Body of pancreas (tissue), 4 donors: ENCODE data around the gene CYTIP. TPM values are rescaled to one million over a fixed set of nuclear protein-coding genes. Genes with fewer than 3 reads are reported as not detected.

Source experiments
- ATAC-seq: fragments of 150-250 bp; one replicate; pipeline ENCODE4 v1.9.1; 2016
- DNase-seq, 4 donors: peaks; one replicate each; pipeline ENCODE4 v3.0.0-alpha.2; 2019
- H3K27ac ChIP-seq, 4 donors: fragments of 200-600 bp; sonication (generic); 1 replicate in 3 of 4; 2 replicates in 1 of 4; pipeline versions ENCODE4 v1.5.1 to v1.6.1; 2016 to 2019; ENCODE audit warnings: mild to moderate bottlenecking in 1 of 4, mixed read lengths in 1 of 4, moderate library complexity in 1 of 4
- H3K27me3 ChIP-seq, 2 donors: fragments of 200-600 bp; sonication (generic); one replicate each; pipeline ENCODE4 v1.6.0; 2016; ENCODE audit warnings: mild to moderate bottlenecking in 1 of 2
- H3K36me3 ChIP-seq, 2 donors: fragments of 200-600 bp; sonication (generic); replicated peaks in 1 of 2; 2 replicates each; pipeline ENCODE4 v1.5.1; 2016; ENCODE audit warnings: low read depth in 2 of 2; ENCODE audit not compliant: insufficient read depth in 1 of 2
- H3K4me1 ChIP-seq: fragments of 200-600 bp; sonication (generic); one replicate; pipeline ENCODE4 v1.6.0; 2016
- H3K4me3 ChIP-seq, 2 donors: fragments of 200-600 bp; sonication (generic); 1 replicate in 1 of 2; 2 replicates in 1 of 2; pipeline ENCODE4 v1.5.1; 2016 to 2019
- H3K9me3 ChIP-seq, 3 donors: fragments of 200-600 bp; sonication (generic); 1 replicate in 2 of 3; 2 replicates in 1 of 3; pipeline ENCODE4 v1.5.1; 2016
- CTCF ChIP-seq, 7 experiments: fragments of 450-650 bp in 4 of 7; fragments of 200-600 bp in 3 of 7; sonication (generic) in 3 of 7; IDR thresholded peaks; one replicate each; pipeline ENCODE4 v1.5.1; 2016 to 2019; ENCODE audit warnings: antibody characterized with exemption in 7 of 7
- POLR2A ChIP-seq, 3 donors: fragments of 450-650 bp; IDR thresholded peaks; one replicate each; pipeline ENCODE4 v1.6.1; 2016; ENCODE audit warnings: antibody characterized with exemption in 3 of 3, mild to moderate bottlenecking in 2 of 3
- WGBS, 2 donors: methylation state at CpG; one replicate each; pipeline ENCODE4 v1.1.5; 2017; 5-methylcytosine and 5-hydroxymethylcytosine counted together
- intact Hi-C: fragments of 100-400 bp; cut with DNase I; formaldehyde crosslinking; loops from one replicate; pipeline ENCODE4 v1.15.1; 2023
- total RNA-seq, 2 donors: library from RNA; depleted of rRNA; stranded (reverse); fragments of >200 nt; gene quantifications; one replicate each; pipeline ENCODE4 v1.1.0, GENCODE V29; 2016

Gene CYTIP
- total RNA-seq, 2 donors from 2014 or later, result 5.6 to 10.6 TPM

GRCh38 chr2:157428500-157429175 lies 15.3 kb downstream of the CYTIP start:
- ATAC-seq (no peak), DNase-seq (no peak)
- TF ChIP-seq CTCF (IDR thresholded peaks at IDR 0.05) (no peak), POLR2A (IDR thresholded peaks at IDR 0.05) (no peak)
- intact Hi-C loops, result no loop called here
- 85 to 94% methylated on average over 2 of the region's 2 CpGs for WGBS, 2 donors
- Histone ChIP-seq H3K9me3 (no peaks in the 10 kb centered on the region), H3K4me1 (peaks cover 10% of the 10 kb centered on the region), H3K27me3 (no peaks in the 10 kb centered on the region), H3K4me3 (no peak overlapping the region), H3K27ac (no peak overlapping the region), H3K36me3 (no peaks in the 10 kb centered on the region)

GRCh38 chr2:157427922-157428303 lies 16.0 kb downstream of the CYTIP start:
- intact Hi-C loops, result no loop called here

GRCh38 chr2:157427003-157427921 lies 16.6 kb downstream of the CYTIP start:
- Histone ChIP-seq H3K4me1 (no peaks in the 10 kb centered on the region), H3K4me3 (no peak overlapping the region), H3K9me3 (no peaks in the 10 kb centered on the region), H3K36me3 (no peaks in the 10 kb centered on the region), H3K27me3 (no peaks in the 10 kb centered on the region), H3K27ac (no peak overlapping the region)
- TF ChIP-seq CTCF (IDR thresholded peaks at IDR 0.05) (no peak), POLR2A (IDR thresholded peaks at IDR 0.05) (no peak)
- intact Hi-C loops, result no loop called here
- no peak for DNase-seq
- WGBS, 2 donors, result 68 to 77% methylated on average over 6 of the region's 6 CpGs
- no peak for ATAC-seq

More at GRCh38 chr2:157427922-157428303, 16.0 kb downstream of the CYTIP start:
- DNase-seq (no peak), ATAC-seq (no peak)
- H3K27ac ChIP-seq, result no peak overlapping the region
- peaks cover 3% of the 10 kb centered on the region for H3K4me1 ChIP-seq
- H3K9me3 ChIP-seq, result no peaks in the 10 kb centered on the region
- H3K4me3 ChIP-seq, result no peak overlapping the region
- H3K36me3 ChIP-seq, result no peaks in the 10 kb centered on the region
- no peak for TF ChIP-seq CTCF (IDR thresholded peaks at IDR 0.05)
- H3K27me3 ChIP-seq, result no peaks in the 10 kb centered on the region

- no peak overlapping the region for H3K27ac ChIP-seq
- intact Hi-C loops, result no loop called here
- no peaks in the 10 kb centered on the region for H3K27me3 ChIP-seq
- H3K9me3 ChIP-seq, result no peaks in the 10 kb centered on the region
- H3K36me3 ChIP-seq, result no peaks in the 10 kb centered on the region
- H3K4me1 ChIP-seq, result no peaks in the 10 kb centered on the region
- WGBS, 2 donors, result 60 to 79% methylated on average over 4 of the region's 4 CpGs
- TF ChIP-seq CTCF (IDR thresholded peaks at IDR 0.05) (no peak), POLR2A (IDR thresholded peaks at IDR 0.05) (no peak)
- H3K4me3 ChIP-seq, result no peak overlapping the region
- no peak for ATAC-seq
- no peak for DNase-seq
These were observed 17.4 kb downstream of the CYTIP start for GRCh38 chr2:157426477-157426994.
